NCI-H345 treated with DMSO at 0.1 percent for 48 hours (cell line): ENCODE results near the gene C1QTNF5.

Experiments
- DNase-seq: peaks from one replicate; lab custom pipeline; 2025; ENCODE audit not compliant: unreplicated experiment; lab: John Stamatoyannopoulos, UW

The C1QTNF5 gene

DNA sequence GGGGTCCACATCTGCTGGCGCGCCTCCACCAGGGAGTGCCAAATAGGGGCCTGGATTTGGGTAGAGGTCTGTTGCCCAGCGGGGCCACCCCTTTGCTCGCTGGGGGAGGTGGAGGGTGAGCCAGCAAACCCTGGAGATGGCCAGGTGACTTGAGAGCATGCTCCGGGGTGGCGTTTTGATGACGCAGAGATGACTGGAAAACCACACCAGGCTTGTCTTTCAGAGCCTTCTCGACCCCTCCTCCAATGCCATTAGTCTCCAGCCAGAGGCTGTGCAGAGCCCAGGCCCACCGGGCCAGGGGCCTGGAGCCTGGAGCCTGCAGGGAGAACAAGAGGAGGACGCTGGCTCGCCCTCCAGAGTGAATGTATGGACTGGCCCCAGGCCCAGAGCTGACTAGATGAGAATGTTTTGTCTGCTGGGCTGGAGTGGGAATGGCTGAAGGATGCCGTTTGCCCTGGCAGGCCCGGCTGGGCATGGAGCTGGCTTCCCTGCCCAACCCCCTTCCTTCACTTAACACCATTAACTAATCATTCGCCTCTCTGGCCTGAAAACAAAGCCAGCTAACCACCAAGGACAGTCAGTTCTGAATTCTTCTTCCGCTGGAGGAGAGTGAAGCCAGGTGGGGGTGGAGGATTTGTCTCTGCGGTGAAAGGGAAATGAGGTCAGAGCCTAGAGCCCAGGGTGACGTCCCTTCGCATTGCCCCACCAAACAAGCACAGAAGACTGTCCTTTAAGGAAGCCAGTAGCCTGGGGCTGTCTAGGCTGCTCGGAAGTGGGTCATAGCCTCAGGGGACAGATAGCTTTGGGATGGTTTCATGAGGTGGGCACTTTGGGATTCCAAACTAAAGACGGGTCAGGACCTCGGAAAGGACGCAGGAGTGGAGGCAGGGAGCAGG lies 22.2 kb downstream of the C1QTNF5 start:
- no peak for DNase-seq

- DNase-seq: no peak
These were observed 23.0 kb downstream of the C1QTNF5 start for GRCh38 chr11:119317592-119318239.

- peak; percentile 36 for DNase-seq
These were observed 23.7 kb downstream of the C1QTNF5 start, which contains the start of gene MCAM for GRCh38 chr11:119316729-119317591. Gene MCAM, minus strand, starts transcription at chr11:119317130. Its CDS starts 29 bp downstream, at chr11:119317101.

GRCh38 chr11:119316016-119316728 lies 24.5 kb downstream of the C1QTNF5 start:
- peak; percentile 41 for DNase-seq

DNA sequence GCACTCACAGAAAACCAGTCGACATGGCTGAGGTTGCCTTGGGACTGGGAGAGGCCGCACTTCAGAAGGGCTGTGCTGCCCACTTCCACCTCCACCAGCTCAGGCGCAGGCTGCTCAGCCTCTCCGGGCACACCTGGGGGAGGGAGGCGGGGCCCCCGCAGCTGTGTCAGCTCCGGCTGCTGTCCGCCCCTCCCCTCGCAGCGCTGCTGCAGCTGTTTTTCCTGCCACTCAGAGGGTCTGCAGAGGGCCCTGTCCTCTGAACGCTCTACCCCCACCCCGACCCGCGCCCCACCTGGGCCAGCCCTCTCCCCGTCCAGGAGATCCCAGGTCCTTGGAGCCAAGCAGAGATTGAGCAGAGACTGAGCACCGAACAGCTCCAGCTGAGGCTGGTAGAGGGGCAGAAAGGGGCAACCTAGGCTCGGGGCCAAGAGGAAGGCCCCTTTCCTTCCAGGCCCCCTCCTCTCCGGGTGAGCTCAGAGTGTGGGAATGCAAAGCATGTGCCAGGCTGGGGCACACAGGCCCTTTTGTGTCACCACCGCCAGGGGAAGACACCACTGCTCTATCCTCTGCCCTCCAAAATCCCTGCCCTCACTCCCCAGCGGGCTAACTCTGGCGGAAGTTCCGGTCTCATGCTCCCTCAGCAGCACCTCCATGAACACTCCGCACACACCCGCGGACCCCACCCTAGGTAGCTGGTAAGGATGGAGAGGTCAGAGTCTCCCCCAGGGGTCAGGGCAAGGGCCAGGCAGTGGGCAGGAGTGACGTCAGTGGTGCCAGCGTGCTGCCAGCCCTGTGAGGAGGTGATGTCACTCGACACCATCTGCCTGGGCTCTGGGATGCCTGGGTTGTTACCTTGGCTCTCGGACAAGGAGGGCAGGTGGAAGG lies 25.3 kb downstream of the C1QTNF5 start:
- DNase-seq: no peak

GRCh38 chr11:119314726-119315125 lies 26.0 kb downstream of the C1QTNF5 start:
- no peak for DNase-seq

GRCh38 chr11:119310682-119311052 lies 30.0 kb downstream of the C1QTNF5 start:
- DNase-seq: no peak

DNA sequence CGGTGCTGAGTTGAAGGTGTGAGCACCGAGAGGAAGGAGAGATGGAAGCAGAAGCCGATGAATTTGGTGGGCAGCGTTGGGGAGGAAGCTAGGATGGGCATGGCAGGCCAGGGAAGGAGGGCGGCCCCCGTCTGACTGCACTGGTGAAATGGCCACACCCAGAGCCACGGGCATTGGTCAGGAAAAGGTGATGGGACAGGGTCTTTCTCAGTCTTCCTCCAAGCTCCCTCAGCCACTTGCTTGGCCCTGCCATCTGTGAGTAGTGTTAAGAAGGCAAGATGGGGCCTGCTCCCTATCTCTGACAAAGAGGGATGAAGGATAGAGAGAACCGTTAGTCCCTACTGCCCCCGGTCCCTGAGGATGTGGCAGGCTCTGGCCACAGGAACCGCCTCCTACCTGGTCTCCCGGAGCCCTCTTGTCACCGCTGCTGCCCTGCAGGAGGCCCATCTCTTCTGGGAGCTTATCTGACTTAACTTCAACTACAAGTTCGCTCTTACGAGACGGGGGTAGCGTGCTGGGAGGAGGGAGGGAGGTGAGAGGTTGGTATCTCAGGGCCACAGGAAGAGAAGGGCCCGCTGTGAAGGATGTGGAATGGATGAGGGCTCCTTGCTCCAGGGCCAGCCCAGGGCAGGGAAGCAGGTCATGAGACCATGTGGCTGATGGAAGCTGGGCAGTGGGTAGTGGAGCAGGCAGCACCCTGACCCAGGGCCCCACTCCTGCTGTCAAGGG lies 30.6 kb downstream of the C1QTNF5 start:
- no peak for DNase-seq

DNA sequence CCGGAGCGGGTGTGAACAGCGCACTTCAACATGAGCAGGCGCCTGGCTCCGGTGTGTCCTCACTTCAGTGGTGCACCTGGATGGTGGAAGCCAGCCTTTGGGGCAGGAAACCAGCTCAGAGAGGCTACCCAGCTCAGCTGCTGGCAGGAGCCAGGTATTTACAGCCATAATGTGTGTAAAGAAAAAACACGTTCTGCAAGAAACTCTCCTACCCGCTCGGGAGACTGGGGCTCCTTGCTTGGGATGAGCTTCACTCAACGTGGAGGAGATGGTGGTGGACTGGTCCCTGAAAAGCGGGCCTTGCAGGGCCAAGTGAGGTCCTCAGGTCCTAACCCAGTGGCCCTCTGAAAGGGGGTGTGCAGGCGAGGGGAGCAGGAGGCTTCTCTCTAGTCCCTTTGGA lies 31.3 kb downstream of the C1QTNF5 start:
- DNase-seq: no peak

DNA sequence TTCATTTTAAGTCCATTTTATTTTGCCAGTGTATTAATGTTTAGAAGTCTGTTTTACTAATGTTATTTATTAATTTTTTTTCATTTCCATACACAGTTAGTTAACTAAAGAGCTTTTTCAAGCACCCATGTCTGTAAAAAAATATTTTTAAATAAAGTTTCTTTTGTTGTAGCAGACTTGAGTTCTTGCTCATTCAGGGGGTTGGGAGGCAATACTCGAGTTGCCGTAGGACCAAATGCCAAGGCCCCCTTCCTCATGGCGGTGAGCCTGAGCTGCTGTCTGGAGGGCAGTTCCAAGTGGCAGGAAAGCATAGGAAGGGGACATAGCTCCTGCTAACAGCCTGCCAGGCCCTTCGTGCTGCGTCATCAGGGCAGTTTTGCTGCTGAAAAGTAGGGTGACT lies 32.7 kb downstream of the C1QTNF5 start:
- DNase-seq: no peak

DNA sequence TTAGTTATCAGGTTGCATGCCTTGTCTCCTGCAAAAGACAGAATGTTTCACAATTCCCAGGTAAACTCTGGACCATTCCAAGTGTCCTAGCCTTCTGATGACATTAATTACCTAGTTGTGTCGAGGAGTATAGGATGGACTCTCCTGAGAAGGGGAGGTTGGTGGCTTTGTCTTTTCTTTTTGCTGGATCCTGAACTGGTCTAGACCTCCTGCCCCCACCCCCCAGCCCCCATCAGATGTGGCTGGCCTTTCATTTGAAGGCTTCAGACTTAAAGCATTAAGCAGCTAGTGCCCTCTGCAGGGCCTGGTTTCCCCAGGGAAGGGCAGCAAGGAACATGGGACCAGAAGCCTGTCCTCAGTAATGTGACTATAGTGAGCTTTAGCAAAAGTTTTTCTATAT lies 33.5 kb downstream of the C1QTNF5 start:
- DNase-seq: no peak

DNA sequence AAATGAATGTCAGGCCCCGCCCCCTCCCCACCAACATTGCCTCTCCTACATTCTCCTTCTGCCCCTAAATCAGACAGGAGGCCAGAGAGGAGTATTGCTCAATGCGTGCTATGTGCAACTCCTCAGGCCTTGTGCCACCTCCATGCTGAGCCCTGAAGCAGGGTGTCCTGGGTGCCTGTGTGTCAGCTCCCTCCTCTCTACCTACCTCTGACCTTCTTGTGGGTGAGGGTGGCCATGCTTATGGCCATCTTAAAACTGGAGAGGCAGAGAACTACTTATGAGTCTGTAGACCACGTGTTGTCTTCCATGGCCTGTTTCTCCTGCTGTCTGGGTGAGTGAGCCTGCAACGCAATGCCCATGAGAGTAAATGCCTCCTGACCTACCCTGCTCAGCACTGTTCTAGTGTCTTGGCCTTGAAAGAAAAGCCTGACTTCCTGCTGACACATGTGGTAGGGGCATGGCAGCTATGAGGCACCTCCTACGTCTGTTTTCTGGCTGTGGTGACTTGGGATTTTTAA lies 34.3 kb downstream of the C1QTNF5 start:
- DNase-seq: no peak

GRCh38 chr11:119305556-119306372 lies 34.9 kb downstream of the C1QTNF5 start:
- no peak for DNase-seq

DNA sequence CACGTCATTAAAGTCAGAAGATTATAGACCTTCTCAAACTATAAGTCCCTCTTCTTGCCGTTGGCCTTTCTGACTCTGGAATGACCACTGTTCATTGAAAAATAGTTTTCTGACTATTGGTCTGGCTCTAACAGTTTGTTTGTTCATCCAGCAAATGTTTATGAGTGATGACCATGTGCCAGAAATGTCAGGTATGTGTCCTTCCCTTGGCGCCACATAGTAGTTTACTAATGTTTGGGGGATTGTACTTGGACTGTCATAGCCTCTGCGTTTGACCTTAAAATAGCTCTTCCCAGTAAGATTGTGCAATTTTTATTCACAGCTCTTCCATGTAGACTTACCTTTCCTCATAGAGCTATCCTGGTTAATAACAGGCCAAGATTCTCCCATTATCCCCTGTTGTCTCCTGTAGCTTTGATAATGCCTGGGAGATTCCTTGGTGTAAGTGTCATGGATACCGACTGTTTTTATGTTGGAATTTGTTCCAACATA lies 37.4 kb downstream of the C1QTNF5 start:
- DNase-seq: no peak

GRCh38 chr11:119300198-119300964 lies 40.3 kb downstream of the C1QTNF5 start:
- DNase-seq: no peak

DNA sequence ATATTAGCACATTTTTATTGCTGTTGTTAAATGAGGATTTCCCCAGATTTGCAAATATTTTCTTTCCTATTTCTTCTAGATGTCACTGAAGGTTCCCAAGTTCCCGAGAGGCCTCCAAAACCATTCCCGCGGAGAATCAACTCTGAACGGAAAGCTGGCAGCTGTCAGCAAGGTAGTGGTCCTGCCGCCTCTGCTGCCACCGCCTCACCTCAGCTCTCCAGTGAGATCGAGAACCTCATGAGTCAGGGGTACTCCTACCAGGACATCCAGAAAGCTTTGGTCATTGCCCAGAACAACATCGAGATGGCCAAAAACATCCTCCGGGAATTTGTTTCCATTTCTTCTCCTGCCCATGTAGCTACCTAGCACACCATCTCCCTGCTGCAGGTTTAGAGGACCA lies 41.3 kb downstream of the C1QTNF5 start:
- DNase-seq: no peak

DNA sequence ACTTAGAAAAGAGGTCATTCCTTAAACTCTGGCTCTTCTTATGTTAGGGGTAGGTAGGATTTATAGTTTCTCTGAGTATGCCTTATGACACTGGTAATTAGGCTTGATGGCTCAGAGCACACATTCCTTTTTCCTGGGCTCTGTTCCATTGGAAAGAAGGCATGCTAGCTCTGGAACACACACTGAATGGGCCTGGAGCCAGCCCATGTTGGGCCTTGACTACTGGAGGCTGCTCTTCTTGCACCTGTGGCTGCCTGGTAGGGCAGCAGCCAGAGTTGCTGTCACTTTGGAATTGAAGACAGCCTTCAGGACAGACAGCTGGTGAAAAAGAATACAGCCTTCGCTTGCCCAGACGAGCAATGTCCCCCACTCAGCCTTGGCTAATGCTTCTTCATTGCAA lies 42.0 kb downstream of the C1QTNF5 start:
- no peak for DNase-seq
